Omental fat pad (tissue), 4 donors: ENCODE data around the gene INAFM1. TPM values are rescaled to one million over a fixed set of nuclear protein-coding genes. Genes with fewer than 3 reads are reported as not detected.
A peak's percentile ranks its signal among the peaks of the same experiment; 100 is the strongest.
"Not testable (repeated sequence)": the region's sequence is repeated elsewhere in the genome, so short reads cannot be mapped to it uniquely, and the experiment has no call there.

Experiments
- ATAC-seq: fragments of 150-250 bp; one replicate; pipeline ENCODE4 v1.9.1; 2016; ENCODE audit warnings: mild to moderate bottlenecking, moderate library complexity; ENCODE audit not compliant: low FRiP score
- DNase-seq: peaks from one replicate; pipeline ENCODE4 v3.0.0-alpha.2; 2019; ENCODE audit warnings: low spot score
- CTCF ChIP-seq, 3 donors: fragments of 450-650 bp; IDR thresholded peaks; one replicate each; pipeline ENCODE4 v1.5.1; 2016 to 2017; ENCODE audit warnings: antibody characterized with exemption in 3 of 3, mild to moderate bottlenecking in 3 of 3, moderate library complexity in 2 of 3
- total RNA-seq, 4 donors: library from RNA; depleted of rRNA; stranded (reverse); fragments of >200 nt; gene quantifications; one replicate each; pipeline ENCODE4 v1.1.0, GENCODE V29; 2016

Gene INAFM1
- total RNA-seq, 4 donors from 2014 or later: 3.3 to 8.2 (median 5.7) TPM

- DNase-seq: peak; percentile 100
- peak; percentile 84 for ATAC-seq
- no peak for TF ChIP-seq CTCF (IDR thresholded peaks at IDR 0.05)
Measured at GRCh38 chr19:47256693-47257410, 17.8 kb upstream of the INAFM1 start.

- TF ChIP-seq CTCF (IDR thresholded peaks at IDR 0.05): peak in 1 of 3 donors; percentile 2
- peak; percentile 22 for ATAC-seq
- no peak for DNase-seq
Measured at GRCh38 chr19:47257411-47258169, 17.1 kb upstream of the INAFM1 start.

GRCh38 chr19:47258434-47258833 is 16.3 kb upstream of the INAFM1 start:
- DNase-seq (no peak), ATAC-seq (no peak)
- TF ChIP-seq CTCF (IDR thresholded peaks at IDR 0.05): no peak

GRCh38 chr19:47258895-47259555 is 15.7 kb upstream of the INAFM1 start:
- ATAC-seq (no peak), DNase-seq (no peak)
- TF ChIP-seq CTCF (IDR thresholded peaks at IDR 0.05): no peak

- no peak for DNase-seq
- TF ChIP-seq CTCF (IDR thresholded peaks at IDR 0.05): no peak
- ATAC-seq: no peak
Measured at GRCh38 chr19:47260476-47260875, 14.2 kb upstream of the INAFM1 start.

GRCh38 chr19:47261946-47262793 is 12.5 kb upstream of the INAFM1 start:
- not testable (repeated sequence) for ATAC-seq, DNase-seq

- DNase-seq: no peak
- ATAC-seq: no peak
- no peak for TF ChIP-seq CTCF (IDR thresholded peaks at IDR 0.05)
Measured at GRCh38 chr19:47264629-47265028, 10.1 kb upstream of the INAFM1 start.
